Heart right ventricle (tissue), 16 donors: ENCODE results near the gene MTCL1. TPM values are rescaled to one million over a fixed set of nuclear protein-coding genes. Genes with fewer than 3 reads are reported as not detected.

ENCODE experiments used
- ATAC-seq, 8 donors: fragments of 200-7000 bp; cut with Tn5 transposase; one replicate each; pipeline ENCODE4 v1.9.1; 2020; ENCODE audit warnings: mild to moderate bottlenecking in 8 of 8, moderate library complexity in 8 of 8, moderate number of reproducible peaks in 1 of 8
- DNase-seq, 2 donors: peaks; one replicate each; pipeline ENCODE4 v3.0.0-alpha.2; 2020
- H3K27ac ChIP-seq, 10 donors: fragments of 200-600 bp; sonication (generic) in 2 of 10; one replicate each; pipeline versions ENCODE4 v1.5.0 to v1.8.0; 2020 to 2022; ENCODE audit warnings: mild to moderate bottlenecking in 3 of 10
- H3K27me3 ChIP-seq, 7 donors: fragments of 200-600 bp; one replicate each; pipeline ENCODE4 v1.8.0; 2021 to 2022; ENCODE audit warnings: mild to moderate bottlenecking in 2 of 7
- H3K36me3 ChIP-seq, 9 donors: fragments of 200-600 bp; sonication (generic) in 1 of 9; one replicate each; pipeline versions ENCODE4 v1.5.0 to v1.8.0; 2020 to 2022; ENCODE audit warnings: mild to moderate bottlenecking in 2 of 9
- H3K4me1 ChIP-seq, 9 donors: fragments of 200-600 bp; sonication (generic) in 1 of 9; one replicate each; pipeline versions ENCODE4 v1.5.0 to v1.8.0; 2020 to 2022; ENCODE audit warnings: mild to moderate bottlenecking in 4 of 9
- H3K4me3 ChIP-seq, 10 donors: fragments of 200-600 bp; sonication (generic) in 2 of 10; one replicate each; pipeline versions ENCODE4 v1.5.0 to v1.8.0; 2020 to 2022; ENCODE audit warnings: mild to moderate bottlenecking in 7 of 10, moderate library complexity in 2 of 10
- H3K9me3 ChIP-seq, 11 donors: fragments of 200-600 bp in 10 of 11; sonication (generic) in 2 of 11; one replicate each; pipeline versions ENCODE4 v1.5.0 to v1.8.0; 2013 to 2022; ENCODE audit warnings: mild to moderate bottlenecking in 2 of 11, control low read depth in 1 of 11, moderate library complexity in 1 of 11
- CTCF ChIP-seq, 9 donors: fragments of 200-600 bp; sonication (generic) in 2 of 9; IDR thresholded peaks; one replicate each; pipeline versions ENCODE4 v1.5.0 to v1.8.0; 2021 to 2022; ENCODE audit warnings: antibody characterized with exemption in 9 of 9, mild to moderate bottlenecking in 5 of 9, moderate library complexity in 1 of 9
- WGBS, 2 donors: extraction: QIAGEN DNeasy Blood & Tissue Kit; methylation state at CpG; one replicate each; pipeline ENCODE4 v1.1.7; 2013; ENCODE audit warnings: inconsistent platforms in 1 of 2; 5-methylcytosine and 5-hydroxymethylcytosine counted together
- intact Hi-C, 10 donors: fragments of 100-400 bp; cut with DNase I; formaldehyde crosslinking; loops; one replicate each; pipeline versions ENCODE4 v1.11.1 to v1.14.2; 2022
- polyA plus RNA-seq, 2 donors: library from polyadenylated mRNA; stranded (reverse); fragments of 200-250 nt; gene quantifications; one replicate each; pipeline ENCODE4 v1.2.3, GENCODE V29; 2013
- total RNA-seq, 10 donors: library from RNA; stranded (reverse); fragmentation: NEBNext Ultra II Directional in 3 of 10; extraction: Animal tissue kit (Norgen Biotek cat#: 25700) in 3 of 10; gene quantifications; one replicate each; pipeline versions ENCODE4 v1.2.1 to v1.2.4, GENCODE V29; 2021 to 2023
- donor health status: Arrhythmogenic right ventricular cardiomyopathy.
- donor health status: ischemic (EF 13 %, LVEDD 7.1; RV severe dilation, severe dysfunction).
- donor health status: healthy with polysubstance abuse.
- donor health status: DM: no; HTN: yes; CAD: no.
- donor health status: DM: no; HTN: no; CAD: no.
- donor health status: ischemic (EF 25% LVEDD 6.9; RV normal size, moderate dysfunction).
- donor health status: ischemic (EF 25% LVEDD 5.7; RV mildly dilated, moderate dysfunction).
- donor health status: healthy.
- donor health status: DM: yes; HTN: yes; CAD: no.
- donor health status: Ischemic cardiomyopathy.
- donor health status: ischemic (EF 35%, LVEDD 5.7; RV mildly dilated, moderate dysfunction).
- donor health status: nonischemic (EF 11% LVEDD 7.7; RV severe dilation, severe dysfunction).
- donor health status: DM: yes; HTN: yes; CAD: no.
- donor health status: PGD.
- donor health status: ischemic (EF 29% LVEDD 5.4; RV normal size, mild dysfunction).
- donor health status: nonischemic (EF 23%, LVEDD 6.1; RV moderate dilation, normal function).

Gene MTCL1
- total and polyA plus RNA-seq, 12 donors, result 1.9 to 17.2 (median 8.8) TPM

GRCh38 chr18:8825729-8826375 lies 120.5 kb downstream of the MTCL1 start:
- no peaks in the 10 kb centered on the region for H3K27me3 ChIP-seq
- intact Hi-C loops, result no loop called here
- no peaks in the 10 kb centered on the region for H3K9me3 ChIP-seq
- no peak for DNase-seq
- no peak overlapping the region for H3K4me3 ChIP-seq
- no peak for TF ChIP-seq CTCF (IDR thresholded peaks at IDR 0.05)
- H3K27ac ChIP-seq, result no peak overlapping the region
- peaks cover 0 to 24% (median 0%) of the 10 kb centered on the region in 9 donors for H3K4me1 ChIP-seq
- ATAC-seq, result peak in 1 of 8 donors; percentile 6
- 87 to 91% methylated on average over 20 of the region's 20 CpGs for WGBS, 2 donors
- peaks cover 0 to 5% (median 0%) of the 10 kb centered on the region in 9 donors for H3K36me3 ChIP-seq

GRCh38 chr18:8826514-8826913 lies 121.2 kb downstream of the MTCL1 start:
- H3K27me3 ChIP-seq, result no peaks in the 10 kb centered on the region
- 85 to 89% methylated on average over 3 of the region's 3 CpGs for WGBS, 2 donors
- H3K4me1 ChIP-seq, result peaks cover 0 to 24% (median 0%) of the 10 kb centered on the region in 9 donors
- no peak for TF ChIP-seq CTCF (IDR thresholded peaks at IDR 0.05)
- H3K9me3 ChIP-seq, result no peaks in the 10 kb centered on the region
- intact Hi-C loops, result no loop called here
- no peak overlapping the region for H3K4me3 ChIP-seq
- DNase-seq, result no peak
- H3K27ac ChIP-seq, result no peak overlapping the region
- H3K36me3 ChIP-seq, result peaks cover 0 to 5% (median 0%) of the 10 kb centered on the region in 9 donors
- ATAC-seq, result no peak

GRCh38 chr18:8826971-8827370 lies 121.6 kb downstream of the MTCL1 start:
- Histone ChIP-seq H3K36me3 (peaks cover 0 to 5% (median 0%) of the 10 kb centered on the region in 9 donors), H3K27me3 (no peaks in the 10 kb centered on the region), H3K4me1 (peaks cover 0 to 24% (median 0%) of the 10 kb centered on the region in 9 donors), H3K27ac (no peak overlapping the region), H3K9me3 (no peaks in the 10 kb centered on the region), H3K4me3 (no peak overlapping the region)
- intact Hi-C loops, result no loop called here
- TF ChIP-seq CTCF (IDR thresholded peaks at IDR 0.05), result no peak
- no peak for ATAC-seq
- WGBS, 2 donors, result 96 to 97% methylated on average over 12 of the region's 12 CpGs
- no peak for DNase-seq

GRCh38 chr18:8828300-8828699 lies 122.9 kb downstream of the MTCL1 start:
- 56 to 61% methylated on average over 7 of the region's 7 CpGs for WGBS, 2 donors
- Histone ChIP-seq H3K27me3 (no peaks in the 10 kb centered on the region), H3K27ac (peak overlapping the region in 1 of 10 donors; percentile 28), H3K9me3 (no peaks in the 10 kb centered on the region), H3K36me3 (peaks cover 0 to 5% (median 0%) of the 10 kb centered on the region in 9 donors), H3K4me3 (no peak overlapping the region), H3K4me1 (peaks cover 0 to 20% (median 0%) of the 10 kb centered on the region in 9 donors)
- ATAC-seq, result peak in 3 of 8 donors; percentile 7 to 57 (median 15)
- intact Hi-C loops, result no loop called here
- no peak for DNase-seq
- TF ChIP-seq CTCF (IDR thresholded peaks at IDR 0.05), result no peak
